GM18873 (cell line): Measurements from ENCODE around the gene SMARCAL1.

ENCODE experiments used
- ATAC-seq: cut with Tn5 transposase; IDR thresholded peaks from one replicate; pipeline ENCODE4 v1.9.1; 2021; ENCODE audit warnings: mild to moderate bottlenecking, moderate library complexity, moderate number of reproducible peaks; ENCODE audit not compliant: unreplicated experiment, low FRiP score

The SMARCAL1 gene

DNA sequence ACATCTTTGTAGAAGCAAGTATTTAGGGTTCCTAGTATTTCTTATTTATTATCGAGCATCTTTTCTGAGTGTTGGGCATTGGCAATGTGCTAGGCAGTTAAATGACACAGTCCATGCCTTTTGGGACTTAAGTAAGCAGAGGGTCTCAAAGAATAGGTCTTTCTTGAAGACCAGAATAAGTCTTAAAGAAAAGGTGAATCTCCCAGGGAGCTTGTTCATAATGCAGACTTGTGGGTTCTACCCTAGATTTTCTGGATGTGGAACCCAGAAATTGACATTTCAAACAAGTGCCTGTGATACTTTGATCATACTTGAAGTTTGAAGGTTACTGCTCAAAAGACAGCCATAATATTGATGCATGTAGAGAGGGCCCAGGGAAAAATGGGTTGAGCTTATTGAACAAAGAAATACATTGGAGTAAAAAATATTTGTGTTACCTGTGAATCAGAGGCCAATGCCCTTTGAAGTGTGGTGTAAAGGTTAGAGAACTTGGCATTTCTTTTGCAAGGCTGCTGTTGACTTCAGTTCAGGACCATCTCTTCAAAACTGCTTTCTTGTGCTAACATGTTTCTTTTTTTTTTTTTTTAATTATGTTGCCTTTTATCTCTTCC lies 110.7 kb downstream of the SMARCAL1 start:
- no peak for ATAC-seq

GRCh38 chr2:216525972-216526371 lies 113.7 kb downstream of the SMARCAL1 start:
- ATAC-seq = no peak

DNA sequence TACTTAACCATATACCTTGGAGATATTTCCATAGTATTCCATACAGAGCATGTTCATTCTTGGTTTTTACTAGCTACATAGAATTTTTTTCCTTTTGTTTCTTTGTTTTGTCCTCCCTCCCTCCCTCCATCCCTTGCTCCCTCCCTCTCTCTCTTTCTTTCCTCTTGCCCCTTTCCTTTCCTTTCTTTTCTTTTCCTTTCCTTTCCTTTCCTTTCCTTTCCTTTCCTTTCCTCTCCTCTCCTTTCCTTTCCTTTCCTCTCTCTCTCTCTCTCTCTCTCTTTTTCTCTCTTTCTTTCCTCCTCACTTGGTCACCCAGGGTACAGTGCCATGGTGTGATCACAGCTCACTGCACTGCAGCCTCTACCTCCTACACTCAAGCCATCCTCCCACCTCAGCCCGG lies 114.7 kb downstream of the SMARCAL1 start:
- ATAC-seq = no peak

DNA sequence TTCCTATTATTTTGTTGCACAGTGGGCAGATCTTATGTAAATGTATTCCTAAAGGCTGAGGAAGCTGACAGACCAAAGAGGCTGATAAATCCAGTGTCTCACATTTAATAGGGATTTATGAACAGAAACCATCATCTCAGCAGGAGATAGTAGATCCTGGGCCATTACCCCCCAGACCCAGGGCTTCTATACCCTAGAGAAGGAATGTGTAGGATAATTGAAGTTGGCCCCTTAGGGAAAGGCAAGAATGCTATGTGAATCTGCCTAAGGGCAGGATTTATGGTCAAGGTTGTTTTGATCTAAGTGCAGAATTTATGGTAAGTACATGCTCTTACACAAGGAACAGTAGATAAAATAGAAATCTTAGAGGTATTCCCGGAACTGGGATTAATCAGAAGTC lies 115.3 kb downstream of the SMARCAL1 start:
- no peak for ATAC-seq

DNA sequence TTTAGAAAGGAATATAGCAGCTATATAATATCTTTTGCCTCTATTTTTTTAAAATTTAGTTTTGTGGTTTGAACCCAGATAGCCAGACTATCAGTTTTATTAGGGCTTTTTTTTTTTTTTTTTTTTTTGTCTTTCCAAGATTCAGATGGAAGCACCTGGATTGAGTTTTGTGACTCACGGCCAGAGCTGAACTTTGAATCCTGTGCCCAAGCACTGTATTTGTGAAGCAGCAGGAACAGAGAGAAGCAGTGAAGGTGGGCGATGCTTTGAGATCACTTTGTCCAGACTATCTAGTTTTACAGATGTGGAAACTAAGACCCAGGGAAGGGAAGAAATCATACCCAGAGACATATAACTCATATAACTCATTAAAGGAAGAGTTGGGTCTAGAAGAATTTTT lies 120.3 kb downstream of the SMARCAL1 start:
- ATAC-seq = no peak
